GM12872 (cell line): Measurements from ENCODE around the gene RFPL1.

Experiments used
- TF ChIP-seq, protein P1 (sequence below): IDR thresholded peaks from 3 replicates; pipeline ENCODE4 v1.5.1; 2011; ENCODE audit warnings: low read depth, mild to moderate bottlenecking, low read length, moderate library complexity; ENCODE audit not compliant: insufficient read depth

Gene RFPL1

DNA sequence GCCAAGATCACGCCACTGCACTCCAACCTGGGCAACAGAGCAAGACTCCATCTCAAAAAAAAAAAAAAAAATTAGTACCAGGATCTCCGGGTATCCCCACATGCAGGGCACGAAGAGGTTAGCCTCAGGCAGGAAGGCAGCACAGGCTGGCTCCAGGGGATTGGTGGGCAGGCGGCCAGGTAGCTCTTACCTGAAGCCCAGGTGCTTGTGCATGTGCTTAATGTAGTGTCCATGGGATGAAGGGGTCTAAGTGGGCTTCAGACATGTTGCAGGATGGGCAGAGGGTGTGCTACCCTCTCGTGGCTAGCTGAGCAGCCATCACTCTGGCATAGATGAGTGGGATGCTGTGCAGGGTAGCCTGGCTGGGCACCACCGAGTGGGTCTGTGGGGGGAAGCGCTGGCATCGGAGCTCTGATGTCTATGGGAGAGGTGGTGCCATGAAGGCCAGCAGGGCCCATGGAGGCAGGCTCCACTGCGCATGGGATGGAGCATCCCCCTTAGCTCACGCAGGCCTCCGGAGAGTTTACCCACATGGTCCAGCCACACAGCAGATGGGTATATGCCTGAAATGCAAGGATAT is 11.0 kb downstream of the RFPL1 start:
- TF ChIP-seq, protein P1, sequence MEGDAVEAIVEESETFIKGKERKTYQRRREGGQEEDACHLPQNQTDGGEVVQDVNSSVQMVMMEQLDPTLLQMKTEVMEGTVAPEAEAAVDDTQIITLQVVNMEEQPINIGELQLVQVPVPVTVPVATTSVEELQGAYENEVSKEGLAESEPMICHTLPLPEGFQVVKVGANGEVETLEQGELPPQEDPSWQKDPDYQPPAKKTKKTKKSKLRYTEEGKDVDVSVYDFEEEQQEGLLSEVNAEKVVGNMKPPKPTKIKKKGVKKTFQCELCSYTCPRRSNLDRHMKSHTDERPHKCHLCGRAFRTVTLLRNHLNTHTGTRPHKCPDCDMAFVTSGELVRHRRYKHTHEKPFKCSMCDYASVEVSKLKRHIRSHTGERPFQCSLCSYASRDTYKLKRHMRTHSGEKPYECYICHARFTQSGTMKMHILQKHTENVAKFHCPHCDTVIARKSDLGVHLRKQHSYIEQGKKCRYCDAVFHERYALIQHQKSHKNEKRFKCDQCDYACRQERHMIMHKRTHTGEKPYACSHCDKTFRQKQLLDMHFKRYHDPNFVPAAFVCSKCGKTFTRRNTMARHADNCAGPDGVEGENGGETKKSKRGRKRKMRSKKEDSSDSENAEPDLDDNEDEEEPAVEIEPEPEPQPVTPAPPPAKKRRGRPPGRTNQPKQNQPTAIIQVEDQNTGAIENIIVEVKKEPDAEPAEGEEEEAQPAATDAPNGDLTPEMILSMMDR = no peak

DNA sequence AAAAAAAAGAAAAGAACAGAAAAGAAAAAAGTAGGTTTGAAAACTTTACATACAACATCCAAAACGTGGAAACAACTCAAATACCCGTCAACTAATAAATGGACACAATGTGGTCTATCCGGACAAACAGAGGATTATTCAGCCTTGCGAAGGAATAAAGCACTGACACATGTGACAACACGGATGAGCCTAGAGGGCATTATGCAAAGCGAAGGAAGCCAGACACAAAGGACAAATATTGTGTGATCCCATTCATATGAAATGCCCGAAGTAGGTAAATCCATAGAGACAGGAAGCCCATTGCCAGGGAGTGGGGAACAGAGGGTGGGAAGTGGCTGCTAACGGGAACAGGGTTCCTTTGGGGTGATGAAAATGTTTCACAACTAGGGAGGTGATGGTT is 11.8 kb downstream of the RFPL1 start:
- TF ChIP-seq, protein P1 = no peak

DNA sequence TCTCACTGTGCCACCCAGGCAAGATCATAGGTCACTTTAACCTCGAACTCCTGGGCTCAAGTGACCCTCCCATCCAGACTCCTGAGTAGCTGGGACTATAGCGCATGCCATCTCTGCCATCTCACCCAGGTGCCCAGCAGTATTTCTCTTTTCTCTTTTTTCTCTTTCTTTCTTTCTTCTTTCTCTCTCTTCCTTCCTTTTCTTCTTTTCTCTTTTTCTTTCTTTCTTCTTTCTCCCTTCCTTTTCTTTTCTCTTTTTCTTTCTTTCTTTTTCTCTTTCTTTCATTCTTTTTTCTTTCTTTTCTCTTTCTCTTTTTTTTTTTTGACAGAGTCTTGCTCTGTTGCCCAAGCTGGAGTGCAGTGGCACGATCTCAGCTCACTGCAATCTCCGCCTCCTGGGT is 13.5 kb downstream of the RFPL1 start:
- TF ChIP-seq, protein P1 = no peak

DNA sequence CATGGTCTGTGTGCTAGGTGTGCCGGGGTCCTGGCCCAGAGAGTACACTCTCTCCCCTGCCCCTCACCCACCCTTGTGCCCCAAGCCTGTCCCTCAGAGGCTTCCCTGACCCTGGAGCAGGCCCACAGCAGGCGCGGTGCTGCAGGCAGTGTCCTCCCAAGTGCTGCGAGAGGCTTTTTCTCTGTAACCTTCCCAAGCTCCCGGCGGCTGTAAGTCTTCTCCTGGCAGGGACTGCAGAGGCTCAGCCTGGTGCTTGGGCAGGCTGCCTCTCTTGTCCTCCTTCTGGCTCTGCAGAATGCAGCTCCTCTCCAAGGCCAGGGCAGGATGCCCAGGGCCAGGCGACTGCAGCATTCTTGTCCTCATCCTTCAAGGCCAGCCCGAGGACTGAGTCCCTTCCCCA is 15.9 kb downstream of the RFPL1 start:
- TF ChIP-seq, protein P1 = no peak

DNA sequence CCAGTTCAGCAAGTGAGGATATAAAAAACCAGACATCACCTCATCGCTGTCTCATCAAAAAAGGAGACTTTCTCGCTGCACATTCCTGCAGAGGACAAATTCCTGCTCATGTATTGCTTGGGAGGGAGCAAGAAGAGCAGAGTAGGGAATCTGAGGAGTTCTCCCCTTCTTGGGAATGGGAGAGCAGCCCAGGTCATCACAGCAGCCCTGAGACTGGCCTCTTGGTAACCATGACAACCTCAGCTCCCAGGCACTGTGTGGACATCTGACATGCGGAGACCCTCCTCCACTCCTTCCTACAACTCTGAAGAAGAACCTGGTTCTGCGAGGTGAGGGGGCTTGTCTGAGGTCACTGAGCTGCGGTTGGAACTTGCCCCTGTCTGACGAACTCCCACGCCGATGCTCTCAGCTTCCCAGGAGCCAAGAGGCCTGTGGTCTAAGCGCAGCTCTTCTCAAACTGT is 17.9 kb downstream of the RFPL1 start:
- TF ChIP-seq, protein P1 = no peak

DNA sequence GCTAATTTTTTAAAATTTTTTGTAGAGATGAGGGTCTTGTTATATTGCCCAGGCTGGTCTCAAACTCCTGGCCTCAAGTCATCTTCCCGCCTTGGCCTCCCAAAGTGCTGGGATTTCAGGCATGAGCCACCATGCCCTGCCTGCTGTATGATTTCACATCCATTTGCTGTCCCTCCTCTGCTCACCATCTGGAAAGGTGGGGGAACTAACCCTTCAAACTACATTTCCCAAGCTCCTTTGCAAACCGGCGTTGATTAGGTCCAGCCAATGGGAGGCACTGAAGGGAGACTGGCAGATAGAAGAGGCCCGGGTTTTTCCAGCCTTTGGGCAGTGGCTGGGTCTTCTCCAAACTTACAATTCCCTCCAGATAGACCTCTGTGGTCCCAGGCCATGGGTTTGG is 19.3 kb downstream of the RFPL1 start:
- TF ChIP-seq, protein P1 = no peak

DNA sequence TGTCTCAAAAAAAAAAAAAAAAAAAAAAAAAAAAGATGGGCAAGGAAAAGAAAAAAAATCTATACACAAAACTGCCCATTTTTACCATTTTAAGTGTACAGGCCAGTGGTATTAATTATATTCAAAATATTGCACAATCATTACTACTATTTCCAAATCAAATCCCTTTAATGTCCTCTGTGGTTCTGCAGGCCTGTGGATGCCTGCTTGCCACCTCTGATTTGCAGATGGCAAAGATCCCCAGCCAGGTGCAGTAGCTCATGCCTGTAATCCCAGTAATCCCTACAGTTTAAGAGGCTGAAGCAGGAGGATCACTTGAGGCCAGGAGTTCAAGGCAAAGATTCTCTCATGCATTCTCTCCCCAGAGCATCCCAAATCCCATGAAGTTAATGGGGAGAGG is 20.2 kb downstream of the RFPL1 start:
- TF ChIP-seq, protein P1 = no peak
